ENCODE data around the gene FITM1. TPM values are rescaled to one million over a fixed set of nuclear protein-coding genes. Genes with fewer than 3 reads are reported as not detected.

The FITM1 gene
- total and polyA plus RNA-seq, 2 donors (not counting 1 experiment from before 2014, with no cell fraction given), result not detected

- H3K4me3 ChIP-seq (replicated peaks in 1 of 4; ENCODE audit: control extremely low read depth in 1 of 4, insufficient read depth in 1 of 4, low read depth in 3 of 4, low read length in 4 of 4), result no peak overlapping the region
- H4K20me1 ChIP-seq (ENCODE audit: control insufficient read depth, extremely low read depth, insufficient read depth, low read length), result no peaks in the 10 kb centered on the region
- H3K79me2 ChIP-seq (ENCODE audit: control insufficient read depth, insufficient read depth, low read length), result no peaks in the 10 kb centered on the region
- H3K4me1 ChIP-seq (ENCODE audit: control insufficient read depth, extremely low read depth, insufficient read depth, low read length), result peaks cover 5% of the 10 kb centered on the region
- DNase-seq (ENCODE audit: low read depth in 2 of 2), result no peak
- no peak for TF ChIP-seq CTCF (conservative IDR thresholded peaks at IDR 0.05 in 1 of 2, IDR thresholded peaks at IDR 0.05 in 1 of 2; ENCODE audit: low read depth in 1 of 2, low read length in 2 of 2)
- TF ChIP-seq EZH2 (IDR thresholded peaks at IDR 0.05; ENCODE audit: low read length, missing control alignments), result no peak
- H3K27me3 ChIP-seq (ENCODE audit: control insufficient read depth, insufficient read depth, low read length), result no peaks in the 10 kb centered on the region
- no peak overlapping the region for H2AFZ ChIP-seq (ENCODE audit: low read length)
- no peak overlapping the region for H3K27ac ChIP-seq (ENCODE audit: insufficient read depth, low read length)
- no peak overlapping the region for H3K9ac ChIP-seq (ENCODE audit: insufficient read depth, low read length)
- no peak overlapping the region for H3K4me2 ChIP-seq (ENCODE audit: extremely low read depth, insufficient read depth, low read length)
- H3K36me3 ChIP-seq (ENCODE audit: control insufficient read depth, insufficient read depth, low read length), result no peaks in the 10 kb centered on the region
- no peaks in the 10 kb centered on the region for H3K9me3 ChIP-seq (ENCODE audit: control insufficient read depth, insufficient read depth, low read depth, low read length)
These were observed 19.9 kb upstream of the FITM1 start for GRCh38 chr14:24110523-24110922.

- H3K4me3 ChIP-seq (replicated peaks in 1 of 4; ENCODE audit: control extremely low read depth in 1 of 4, insufficient read depth in 1 of 4, low read depth in 3 of 4, low read length in 4 of 4), result peak overlapping the region; percentile 39 to 96 (median 72)
- H3K9me3 ChIP-seq (ENCODE audit: control insufficient read depth, insufficient read depth, low read depth, low read length), result no peaks in the 10 kb centered on the region
- peak overlapping the region; percentile 91 for H2AFZ ChIP-seq (ENCODE audit: low read length)
- peak overlapping the region; percentile 67 for H3K9ac ChIP-seq (ENCODE audit: insufficient read depth, low read length)
- no peaks in the 10 kb centered on the region for H4K20me1 ChIP-seq (ENCODE audit: control insufficient read depth, extremely low read depth, insufficient read depth, low read length)
- no peaks in the 10 kb centered on the region for H3K27me3 ChIP-seq (ENCODE audit: control insufficient read depth, insufficient read depth, low read length)
- peak overlapping the region; percentile 98 for H3K27ac ChIP-seq (ENCODE audit: insufficient read depth, low read length)
- no peaks in the 10 kb centered on the region for H3K36me3 ChIP-seq (ENCODE audit: control insufficient read depth, insufficient read depth, low read length)
- peak overlapping the region; percentile 100 for H3K4me2 ChIP-seq (ENCODE audit: extremely low read depth, insufficient read depth, low read length)
- TF ChIP-seq CTCF (conservative IDR thresholded peaks at IDR 0.05 in 1 of 2, IDR thresholded peaks at IDR 0.05 in 1 of 2; ENCODE audit: low read depth in 1 of 2, low read length in 2 of 2) (no peak), EZH2 (IDR thresholded peaks at IDR 0.05; ENCODE audit: low read length, missing control alignments) (no peak)
- DNase-seq (ENCODE audit: low read depth in 2 of 2), result no peak
- no peaks in the 10 kb centered on the region for H3K79me2 ChIP-seq (ENCODE audit: control insufficient read depth, insufficient read depth, low read length)
- H3K4me1 ChIP-seq (ENCODE audit: control insufficient read depth, extremely low read depth, insufficient read depth, low read length), result peaks cover 5% of the 10 kb centered on the region
These were observed 17.1 kb upstream of the FITM1 start for GRCh38 chr14:24113379-24113800.

DNA sequence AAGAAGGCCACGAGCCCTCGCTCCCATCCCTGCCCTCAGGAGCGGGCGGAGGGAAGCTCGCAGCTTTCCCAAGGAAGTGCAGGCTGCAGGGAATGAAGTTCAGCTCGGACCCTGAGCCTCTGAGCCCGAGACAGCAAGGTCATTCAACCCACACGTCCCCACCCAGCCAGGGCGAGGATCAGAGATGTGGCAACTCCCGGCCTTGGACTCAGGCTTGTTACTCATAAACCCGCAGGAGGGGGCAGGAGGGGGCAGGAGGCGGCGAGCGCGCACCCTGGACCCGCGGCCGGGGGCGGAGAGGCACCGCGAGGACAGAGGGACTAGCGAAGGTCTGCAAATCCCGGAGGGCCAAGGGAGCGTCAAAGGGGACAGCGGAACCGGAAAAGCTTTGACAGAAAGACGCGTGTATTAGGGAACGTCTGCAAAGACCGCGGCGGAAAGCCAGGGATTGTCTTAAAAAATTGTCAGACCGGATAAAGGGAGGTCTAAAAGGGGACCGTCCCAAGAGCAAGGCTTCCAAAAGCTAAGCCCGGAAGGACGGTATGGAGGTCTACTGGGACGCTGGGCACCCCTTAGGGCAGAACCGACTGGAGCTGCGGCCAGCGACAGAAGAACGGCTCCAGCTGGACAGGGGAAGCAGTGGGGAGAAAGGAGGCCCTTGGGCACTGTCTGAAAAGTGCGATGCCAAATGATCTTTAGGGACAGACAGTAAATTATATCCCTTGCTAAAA is 16.5 kb upstream of the FITM1 start:
- Histone ChIP-seq H4K20me1 (ENCODE audit: control insufficient read depth, extremely low read depth, insufficient read depth, low read length) (no peaks in the 10 kb centered on the region), H3K79me2 (ENCODE audit: control insufficient read depth, insufficient read depth, low read length) (no peaks in the 10 kb centered on the region), H3K27ac (ENCODE audit: insufficient read depth, low read length) (peak overlapping the region; percentile 98), H2AFZ (ENCODE audit: low read length) (peak overlapping the region; percentile 96), H3K27me3 (ENCODE audit: control insufficient read depth, insufficient read depth, low read length) (no peaks in the 10 kb centered on the region), H3K4me3 (replicated peaks in 1 of 4; ENCODE audit: control extremely low read depth in 1 of 4, insufficient read depth in 1 of 4, low read depth in 3 of 4, low read length in 4 of 4) (peak overlapping the region; percentile 39 to 96 (median 72)), H3K9ac (ENCODE audit: insufficient read depth, low read length) (peak overlapping the region; percentile 67), H3K4me2 (ENCODE audit: extremely low read depth, insufficient read depth, low read length) (peak overlapping the region; percentile 100), H3K36me3 (ENCODE audit: control insufficient read depth, insufficient read depth, low read length) (no peaks in the 10 kb centered on the region), H3K9me3 (ENCODE audit: control insufficient read depth, insufficient read depth, low read depth, low read length) (no peaks in the 10 kb centered on the region), H3K4me1 (ENCODE audit: control insufficient read depth, extremely low read depth, insufficient read depth, low read length) (peaks cover 5% of the 10 kb centered on the region)
- DNase-seq (ENCODE audit: low read depth in 2 of 2), result peak; percentile 92 to 93
- TF ChIP-seq EZH2 (IDR thresholded peaks at IDR 0.05; ENCODE audit: low read length, missing control alignments) (no peak), CTCF (conservative IDR thresholded peaks at IDR 0.05 in 1 of 2, IDR thresholded peaks at IDR 0.05 in 1 of 2; ENCODE audit: low read depth in 1 of 2, low read length in 2 of 2) (no peak)

Measured in fibroblast of lung (primary cell).